Esophagus (tissue), 2 donors: Measurements from ENCODE around the gene TUBD1. TPM values are rescaled to one million over a fixed set of nuclear protein-coding genes. Genes with fewer than 3 reads are reported as not detected.
"Not testable (repeated sequence)": the region's sequence is repeated elsewhere in the genome, so short reads cannot be mapped to it uniquely, and the experiment has no call there.

Source experiments
- H3K27ac ChIP-seq, 2 donors: one replicate each; pipeline ENCODE4 v1.5.1; 2013; ENCODE audit warnings: low read depth in 2 of 2, mild to moderate bottlenecking in 2 of 2, inconsistent platforms in 1 of 2, low read length in 1 of 2, moderate library complexity in 1 of 2
- H3K27me3 ChIP-seq, 2 donors: one replicate each; pipeline ENCODE4 v1.6.1; 2013; ENCODE audit warnings: low read length in 2 of 2, control low read depth in 1 of 2, mild to moderate bottlenecking in 1 of 2; ENCODE audit not compliant: insufficient read depth in 2 of 2, control insufficient read depth in 1 of 2
- H3K36me3 ChIP-seq, 2 donors: one replicate each; pipeline ENCODE4 v1.6.1; 2013; ENCODE audit warnings: low read length in 1 of 2; ENCODE audit not compliant: control insufficient read depth in 2 of 2, insufficient read depth in 2 of 2
- H3K4me1 ChIP-seq, 2 donors: one replicate each; pipeline ENCODE4 v1.6.1; 2013; ENCODE audit warnings: low read length in 1 of 2; ENCODE audit not compliant: control insufficient read depth in 2 of 2, insufficient read depth in 2 of 2
- H3K4me3 ChIP-seq, 2 donors: one replicate each; pipeline ENCODE4 v1.5.1; 2013; ENCODE audit warnings: low read length in 2 of 2, mild to moderate bottlenecking in 2 of 2, low read depth in 1 of 2, moderate library complexity in 1 of 2
- H3K9me3 ChIP-seq, 2 donors: one replicate each; pipeline ENCODE4 v1.6.1; 2013; ENCODE audit warnings: mild to moderate bottlenecking in 2 of 2, low read depth in 1 of 2, low read length in 1 of 2, moderate library complexity in 1 of 2; ENCODE audit not compliant: control insufficient read depth in 2 of 2, insufficient read depth in 1 of 2
- WGBS, 2 donors: extraction: QIAGEN DNeasy Blood & Tissue Kit; methylation state at CpG; one replicate each; pipeline ENCODE4 v1.1.7; 2013; 5-methylcytosine and 5-hydroxymethylcytosine counted together
- polyA plus RNA-seq, 2 donors: library from polyadenylated mRNA; stranded (reverse); fragments of 200-250 nt; gene quantifications; one replicate each; pipeline ENCODE4 v1.2.3, GENCODE V29; 2013
- donor health status: healthy with polysubstance abuse.
- donor health status: Bipolar disorder and iron deficiency.

TUBD1 gene, protein sequence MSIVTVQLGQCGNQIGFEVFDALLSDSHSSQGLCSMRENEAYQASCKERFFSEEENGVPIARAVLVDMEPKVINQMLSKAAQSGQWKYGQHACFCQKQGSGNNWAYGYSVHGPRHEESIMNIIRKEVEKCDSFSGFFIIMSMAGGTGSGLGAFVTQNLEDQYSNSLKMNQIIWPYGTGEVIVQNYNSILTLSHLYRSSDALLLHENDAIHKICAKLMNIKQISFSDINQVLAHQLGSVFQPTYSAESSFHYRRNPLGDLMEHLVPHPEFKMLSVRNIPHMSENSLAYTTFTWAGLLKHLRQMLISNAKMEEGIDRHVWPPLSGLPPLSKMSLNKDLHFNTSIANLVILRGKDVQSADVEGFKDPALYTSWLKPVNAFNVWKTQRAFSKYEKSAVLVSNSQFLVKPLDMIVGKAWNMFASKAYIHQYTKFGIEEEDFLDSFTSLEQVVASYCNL
- 1 to 10 TPM; 7.1 to 8.4 TPM for polyA plus RNA-seq

GRCh38 chr17:59892924-59893675 lies at the start of gene TUBD1, which contains the start of gene RPS6KB1:
TSS of gene TUBD1 (minus strand) at chr17:59892943. CDS start at chr17:59891002, 1,941 bp downstream.
TSS of gene RPS6KB1 (plus strand) at chr17:59893121. CDS start at chr17:59893185, 64 bp downstream.
- Histone ChIP-seq H3K27ac (peak within 1 kb of the TSS; percentile 90 to 92), H3K9me3 (no peaks in the 10 kb centered on the region), H3K4me3 (peak within 1 kb of the TSS; percentile 90 to 91), H3K36me3 (peaks cover 0 to 4% of the 10 kb centered on the region in 2 donors), H3K27me3 (no peaks in the 10 kb centered on the region), H3K4me1 (peaks cover 0 to 4% of the 10 kb centered on the region in 2 donors)
- WGBS, 2 donors, result 1% methylated on average over 60 to 61 of the region's 61 CpGs

DNA sequence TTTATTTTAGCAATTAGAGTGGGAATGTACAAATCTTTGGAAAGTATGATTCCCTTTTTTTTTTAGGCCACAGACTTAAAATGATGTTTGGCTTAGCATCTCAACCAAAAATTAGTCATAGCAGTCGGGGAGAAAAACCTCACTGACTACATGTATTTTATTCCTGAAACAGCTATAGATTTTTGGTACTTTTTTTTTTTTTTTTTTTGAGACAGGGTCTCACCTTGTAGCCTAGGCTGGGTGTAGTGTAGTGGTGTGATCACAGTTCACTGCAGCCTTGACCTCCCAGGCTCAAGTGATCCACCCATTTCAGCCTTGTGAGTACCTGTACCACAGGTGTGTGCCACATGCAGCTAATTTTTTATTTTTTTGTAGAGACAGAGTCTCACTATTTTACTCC lies 48.4 kb upstream of the TUBD1 start:
- Histone ChIP-seq H3K36me3 (peaks cover 0 to 3% of the 10 kb centered on the region in 2 donors), H3K4me3 (no peak overlapping the region), H3K27me3 (no peaks in the 10 kb centered on the region), H3K9me3 (no peaks in the 10 kb centered on the region), H3K27ac (no peak overlapping the region), H3K4me1 (no peaks in the 10 kb centered on the region)
- 75 to 83% methylated on average over 1 of the region's 1 CpG for WGBS, 2 donors

DNA sequence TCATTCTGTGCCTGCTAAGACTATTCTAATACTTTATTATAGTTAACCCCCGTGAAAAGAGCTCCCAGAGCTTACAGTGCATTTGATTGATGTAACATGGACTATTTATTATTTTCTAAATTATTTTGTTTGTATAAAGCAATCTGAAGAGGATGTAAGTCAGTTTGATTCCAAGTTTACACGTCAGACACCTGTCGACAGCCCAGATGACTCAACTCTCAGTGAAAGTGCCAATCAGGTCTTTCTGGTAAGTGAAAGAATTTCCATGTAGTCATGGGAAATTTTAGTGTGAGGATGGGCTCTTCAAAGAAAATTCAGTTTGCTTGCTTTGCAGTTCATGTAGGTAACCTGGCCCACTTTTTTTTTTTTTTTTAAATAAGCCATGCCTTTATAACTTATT lies 48.0 kb upstream of the TUBD1 start:
- not testable (repeated sequence) for H3K36me3 ChIP-seq, H3K4me3 ChIP-seq, H3K4me1 ChIP-seq, H3K27ac ChIP-seq, H3K27me3 ChIP-seq, H3K9me3 ChIP-seq
- WGBS, 2 donors, result 56 to 60% methylated on average over 3 of the region's 3 CpGs

DNA sequence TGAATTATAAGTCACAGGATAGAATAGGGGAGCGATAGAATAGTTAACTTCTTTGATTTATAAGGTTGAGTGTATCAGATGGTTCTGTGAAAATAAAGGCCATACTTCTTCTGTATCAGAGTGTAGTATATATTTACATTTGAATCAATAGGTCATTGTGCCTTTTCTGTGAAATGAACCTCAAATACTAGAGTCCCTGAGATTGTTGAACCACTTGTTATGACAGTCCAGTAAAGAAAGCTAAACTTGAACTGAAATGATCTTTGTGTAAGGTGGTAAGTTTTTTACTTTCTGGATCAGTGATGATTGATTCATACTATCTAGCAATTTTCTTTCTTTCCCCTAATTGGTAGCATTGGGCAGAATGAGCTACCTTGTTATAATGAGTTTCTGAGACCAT lies 40.6 kb upstream of the TUBD1 start:
- H3K36me3 ChIP-seq, H3K4me3 ChIP-seq, H3K27ac ChIP-seq, H3K27me3 ChIP-seq, H3K9me3 ChIP-seq, H3K4me1 ChIP-seq: not testable (repeated sequence)
- 95 to 100% methylated on average over 1 of the region's 1 CpG for WGBS, 2 donors

- WGBS, 2 donors, result 42 to 49% methylated on average over 3 of the region's 3 CpGs
- H3K27ac ChIP-seq, H3K9me3 ChIP-seq, H3K27me3 ChIP-seq, H3K4me3 ChIP-seq, H3K4me1 ChIP-seq, H3K36me3 ChIP-seq: not testable (repeated sequence)
Observed at GRCh38 chr17:59930768-59931167, 38.0 kb upstream of the TUBD1 start.

DNA sequence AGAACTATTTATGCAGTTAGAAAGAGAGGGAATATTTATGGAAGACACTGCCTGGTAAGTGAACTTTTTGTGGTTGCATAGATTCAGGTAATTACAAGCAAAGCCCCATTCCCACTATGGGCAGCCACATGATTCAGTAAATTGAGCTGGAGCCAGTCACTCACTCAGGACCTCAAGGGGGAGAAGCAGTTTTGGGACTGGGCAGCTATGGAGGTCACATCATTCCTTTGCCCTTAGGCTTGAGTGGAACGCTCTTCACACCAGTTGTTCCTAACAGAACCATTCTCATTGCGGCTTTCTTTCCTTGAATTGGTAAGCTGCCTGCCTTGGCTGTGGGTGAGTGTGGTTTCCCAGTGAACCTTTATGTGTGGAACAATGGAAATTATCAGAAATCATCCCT lies 37.4 kb upstream of the TUBD1 start:
- H3K27me3 ChIP-seq, H3K27ac ChIP-seq, H3K4me3 ChIP-seq, H3K9me3 ChIP-seq, H3K36me3 ChIP-seq, H3K4me1 ChIP-seq: not testable (repeated sequence)
- 98 to 100% methylated on average over 2 of the region's 2 CpGs for WGBS, 2 donors

DNA sequence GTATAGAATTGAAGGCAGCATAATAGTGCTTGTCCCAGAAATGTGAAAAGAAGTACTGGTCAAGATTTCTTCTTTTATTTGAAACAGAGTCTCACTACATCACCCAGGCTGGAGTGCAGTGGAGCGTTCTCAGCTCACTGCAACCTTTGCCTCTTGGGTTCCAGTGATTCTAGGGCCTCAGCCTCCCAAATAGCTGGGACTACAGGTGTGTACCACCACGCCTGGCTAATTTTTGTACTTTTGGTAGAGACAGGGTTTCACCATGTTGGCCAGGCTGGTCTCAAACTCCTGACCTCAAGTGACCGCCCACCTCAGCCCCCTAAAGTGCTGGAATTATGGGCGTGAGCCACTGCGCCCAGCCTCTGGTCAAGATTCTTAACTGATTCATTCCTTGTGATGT lies 27.9 kb upstream of the TUBD1 start:
- H3K36me3 ChIP-seq, H3K9me3 ChIP-seq, H3K27ac ChIP-seq: not testable (repeated sequence)

DNA sequence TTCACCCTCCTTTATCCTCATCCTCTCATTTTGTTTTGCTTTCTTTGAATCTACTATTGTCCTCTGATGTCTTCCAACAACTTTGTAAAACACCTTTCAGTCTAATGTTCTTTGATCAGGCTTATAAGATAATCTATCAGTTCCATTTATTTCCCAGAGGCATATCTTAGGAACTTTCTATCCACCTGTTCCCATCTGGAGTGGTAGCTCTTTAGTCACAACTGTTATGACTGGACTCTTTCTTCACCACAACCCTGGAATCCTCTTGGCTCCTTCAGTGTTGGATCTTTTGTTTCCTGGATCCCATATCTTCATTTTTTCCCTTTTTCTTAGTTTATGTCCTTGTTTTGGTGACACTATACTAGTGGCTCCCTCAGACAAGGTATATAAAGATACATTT lies 23.7 kb upstream of the TUBD1 start:
- H3K36me3 ChIP-seq, result peaks cover 0 to 11% of the 10 kb centered on the region in 2 donors
- no peaks in the 10 kb centered on the region for H3K27me3 ChIP-seq
- H3K9me3 ChIP-seq, result no peaks in the 10 kb centered on the region
- H3K27ac ChIP-seq, result no peak overlapping the region
- H3K4me3 ChIP-seq, result no peak overlapping the region
- H3K4me1 ChIP-seq, result no peaks in the 10 kb centered on the region

More for the DNA sequence above, 27.9 kb upstream of the TUBD1 start:
- WGBS, 2 donors, result 94 to 98% methylated on average over 5 of the region's 5 CpGs
- not testable (repeated sequence) for H3K4me1 ChIP-seq, H3K27me3 ChIP-seq, H3K4me3 ChIP-seq

DNA sequence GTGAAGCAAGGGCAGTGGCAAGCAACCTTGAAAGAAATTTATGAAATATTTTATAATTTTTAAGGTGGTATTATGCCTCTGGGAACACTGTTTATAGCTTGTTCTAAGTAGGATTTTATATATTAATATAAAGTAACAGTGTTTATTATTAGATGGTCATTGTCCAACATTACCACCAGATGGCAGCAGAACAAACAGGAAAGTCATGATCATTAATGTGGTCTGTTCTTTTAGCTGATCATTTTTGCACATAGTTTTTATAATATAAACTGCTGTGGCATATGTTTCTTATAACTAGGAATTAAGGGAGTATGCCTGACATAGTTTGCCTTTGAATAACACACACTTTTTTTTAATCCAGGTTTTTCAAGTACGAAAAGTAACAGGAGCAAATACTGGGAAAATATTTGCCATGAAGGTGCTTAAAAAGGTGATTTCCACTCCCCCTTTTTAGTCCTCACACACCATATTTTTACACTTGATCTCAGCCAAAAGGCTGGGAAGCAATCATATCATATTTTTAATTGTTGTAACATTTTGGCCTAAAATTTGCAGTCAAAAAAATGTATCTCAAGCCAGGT lies 21.6 kb upstream of the TUBD1 start:
- Histone ChIP-seq H3K27ac (no peak overlapping the region), H3K9me3 (no peaks in the 10 kb centered on the region), H3K27me3 (no peaks in the 10 kb centered on the region), H3K4me3 (no peak overlapping the region), H3K4me1 (no peaks in the 10 kb centered on the region), H3K36me3 (peaks cover 0 to 11% of the 10 kb centered on the region in 2 donors)
- WGBS, 2 donors, result 66 to 70% methylated on average over 1 of the region's 1 CpG
